GM19239 (cell line): Measurements from ENCODE around the gene MAGI2.

ENCODE experiments used
- DNase-seq: peaks from one replicate; pipeline ENCODE4 v3.0.0; 2011; ENCODE audit warnings: low spot score; ENCODE audit not compliant: insufficient read length
- FAIRE-seq: peaks from 2 replicates; lab custom pipeline; 2011; peaks lifted over from hg19 to GRCh38; lab: Jason Lieb, UNC

Gene MAGI2

DNA sequence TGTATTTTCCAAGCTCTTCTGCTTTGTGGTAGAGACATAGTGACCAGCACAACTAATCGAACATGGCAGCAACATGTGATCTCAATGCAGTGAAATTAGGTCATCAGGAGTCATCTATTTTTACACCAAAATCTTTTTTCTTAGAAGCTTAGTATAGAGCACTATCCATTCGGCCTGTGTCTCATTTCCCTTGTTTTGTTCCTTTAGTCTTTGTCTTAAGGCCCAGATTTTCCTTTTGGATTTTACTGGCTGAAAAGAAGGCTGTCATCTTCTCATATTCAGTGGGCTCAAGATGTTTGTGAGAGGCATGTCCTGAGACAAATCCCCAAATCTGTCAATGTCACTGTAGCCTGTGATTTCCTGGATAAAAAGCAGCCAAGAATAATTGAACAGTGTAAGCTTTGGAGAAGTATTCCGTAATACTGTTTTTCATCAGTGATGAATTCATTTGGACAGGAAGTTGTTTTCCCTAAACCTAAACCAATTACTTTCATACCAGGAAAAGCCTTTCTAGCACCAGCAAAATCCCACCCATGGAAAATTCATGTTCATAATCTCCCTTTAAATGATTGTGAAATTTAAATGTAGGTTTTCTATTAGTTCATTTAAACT, 55.2 kb downstream of the MAGI2 start:
- FAIRE-seq (no peak), DNase-seq (no peak)

DNA sequence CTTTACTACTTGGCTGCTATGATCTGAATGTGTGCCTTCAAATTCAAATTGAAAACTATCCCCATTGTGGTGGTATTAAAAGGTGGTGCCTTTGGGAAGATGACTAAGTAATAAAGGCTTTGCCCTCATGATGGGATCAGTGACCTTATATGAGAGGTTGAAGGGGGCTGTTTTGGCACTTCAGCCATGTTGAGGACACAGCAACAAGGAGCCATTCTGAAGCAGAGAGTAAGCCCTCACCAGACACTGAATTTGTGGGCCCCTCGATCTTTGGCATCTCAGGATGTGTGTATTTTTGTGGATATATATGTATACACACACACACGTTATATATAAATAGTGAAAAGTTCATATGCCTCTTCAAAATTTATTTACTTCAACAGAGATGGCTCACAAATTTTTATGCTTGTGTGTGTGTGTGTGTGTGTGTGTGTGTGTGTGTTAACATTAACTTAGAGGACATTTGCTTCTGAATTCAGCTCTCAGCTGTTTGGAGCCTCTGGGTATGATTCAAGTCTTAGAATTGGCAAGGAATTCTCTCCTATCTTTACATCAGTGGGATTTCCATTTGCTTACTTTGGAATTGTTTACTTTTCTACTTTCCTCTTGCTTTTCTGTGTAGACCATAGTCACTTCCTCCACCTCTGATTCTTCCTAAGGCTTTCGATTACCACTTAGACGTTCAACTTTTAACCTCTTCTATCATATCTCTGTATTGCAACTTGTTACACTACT, 66.6 kb downstream of the MAGI2 start:
- no peak for DNase-seq
- no peak for FAIRE-seq

DNA sequence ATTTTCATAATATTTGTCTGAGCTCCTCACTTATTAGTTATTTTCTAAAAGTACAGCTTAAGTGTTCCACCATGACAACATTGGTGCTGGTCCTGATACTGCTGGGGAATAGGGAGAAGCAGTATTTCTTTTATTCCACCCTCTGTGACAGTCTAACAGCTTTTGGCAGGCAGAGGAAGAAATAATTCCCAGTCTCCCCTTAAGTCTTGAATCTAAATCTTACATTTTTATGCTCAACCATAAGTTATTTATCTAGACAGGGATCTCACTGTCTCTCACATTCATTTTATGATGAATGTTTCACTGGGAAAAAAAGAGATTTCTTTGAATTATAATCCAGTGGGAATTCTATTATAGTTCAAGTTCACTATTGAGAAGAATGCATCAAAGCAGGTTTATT, 71.5 kb downstream of the MAGI2 start:
- no peak for FAIRE-seq
- no peak for DNase-seq

DNA sequence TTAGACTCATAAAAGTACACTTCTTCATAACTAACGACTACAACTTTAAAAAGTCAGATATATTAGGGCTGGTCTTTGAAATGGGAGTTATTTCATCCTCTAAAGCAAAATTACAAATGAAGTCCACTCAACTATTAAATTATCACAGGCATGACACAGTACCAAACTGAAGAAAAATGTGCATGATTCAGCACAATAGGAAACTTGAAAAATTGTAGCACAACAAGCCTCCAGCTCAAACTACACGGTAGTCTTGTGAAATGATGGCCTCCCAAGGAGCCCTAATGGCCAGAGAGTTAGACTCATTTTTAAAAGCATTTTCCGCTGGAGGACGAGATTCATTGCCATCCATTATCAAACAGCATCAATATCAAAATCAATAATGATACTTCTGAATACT, 76.4 kb downstream of the MAGI2 start:
- FAIRE-seq (no peak), DNase-seq (no peak)

DNA sequence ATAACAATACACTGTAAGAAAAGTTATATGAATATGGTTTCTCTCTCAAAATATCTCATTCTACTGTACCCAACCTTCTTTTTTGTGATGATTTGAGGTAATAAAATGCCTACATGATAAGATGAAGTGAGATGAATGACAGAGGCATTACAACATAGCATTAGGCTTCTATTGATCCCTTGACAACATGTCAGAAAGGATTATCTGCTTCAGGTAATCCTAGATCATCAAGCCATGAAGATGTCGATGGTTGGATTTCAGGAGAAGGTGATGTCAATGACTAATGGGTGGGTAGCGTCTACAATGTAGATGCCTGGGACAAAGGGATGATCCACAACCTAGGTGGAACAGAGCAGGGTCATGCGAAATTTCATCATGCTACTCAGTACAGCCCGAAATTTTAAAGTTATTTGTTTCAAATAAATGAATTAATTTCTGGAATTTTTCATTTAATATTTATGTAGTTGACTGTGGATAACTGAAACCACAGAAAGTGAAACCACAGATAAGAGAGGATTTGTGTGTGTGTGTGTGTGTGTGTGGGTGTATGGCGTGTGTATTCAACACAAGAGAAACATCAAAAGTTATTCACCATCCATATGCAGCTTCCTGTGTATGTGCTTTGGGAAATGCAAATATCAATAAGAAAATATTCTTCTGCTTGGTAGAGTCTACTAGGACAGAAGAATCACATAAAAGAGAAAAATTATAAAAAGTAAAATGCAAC, 77.0 kb downstream of the MAGI2 start:
- FAIRE-seq (no peak), DNase-seq (no peak)

DNA sequence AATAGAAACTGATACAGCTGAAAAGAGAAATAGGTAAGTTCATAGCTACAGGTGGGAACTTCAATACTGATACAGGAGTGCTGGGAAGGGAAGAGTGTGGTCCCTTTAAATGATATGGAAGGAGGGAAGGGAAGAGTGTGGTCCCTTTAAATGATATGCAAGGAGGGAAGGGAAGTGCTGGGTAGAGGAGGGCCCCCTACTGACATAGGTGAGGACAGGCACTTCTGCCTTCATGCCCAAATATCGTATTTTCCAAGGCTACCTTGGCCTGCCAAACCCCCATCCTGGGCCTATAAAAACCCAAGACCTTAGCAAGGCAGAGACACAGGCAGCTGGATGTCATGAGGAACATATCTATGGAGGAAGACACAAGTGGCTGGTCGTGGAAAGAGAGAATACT, 92.3 kb downstream of the MAGI2 start:
- DNase-seq (no peak), FAIRE-seq (no peak)

DNA sequence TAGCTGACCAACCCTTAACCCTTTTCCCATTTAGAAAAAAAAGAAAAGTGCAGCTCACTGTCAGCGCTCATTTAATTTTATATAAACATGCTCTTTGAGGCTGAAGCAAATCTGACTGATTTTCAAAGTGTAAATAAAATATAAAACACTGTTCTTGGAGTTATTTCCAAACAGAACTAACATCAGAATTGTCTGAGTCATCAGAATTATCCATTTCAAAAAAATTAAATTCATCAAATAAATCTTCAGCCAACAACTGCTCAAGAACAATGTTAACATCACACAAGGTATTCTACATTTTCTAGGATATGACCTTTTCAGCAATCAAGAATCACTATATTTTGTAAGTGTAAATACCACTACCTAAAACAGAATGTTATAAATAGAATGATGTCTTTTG, 93.6 kb downstream of the MAGI2 start:
- no peak for DNase-seq
- FAIRE-seq = no peak

DNA sequence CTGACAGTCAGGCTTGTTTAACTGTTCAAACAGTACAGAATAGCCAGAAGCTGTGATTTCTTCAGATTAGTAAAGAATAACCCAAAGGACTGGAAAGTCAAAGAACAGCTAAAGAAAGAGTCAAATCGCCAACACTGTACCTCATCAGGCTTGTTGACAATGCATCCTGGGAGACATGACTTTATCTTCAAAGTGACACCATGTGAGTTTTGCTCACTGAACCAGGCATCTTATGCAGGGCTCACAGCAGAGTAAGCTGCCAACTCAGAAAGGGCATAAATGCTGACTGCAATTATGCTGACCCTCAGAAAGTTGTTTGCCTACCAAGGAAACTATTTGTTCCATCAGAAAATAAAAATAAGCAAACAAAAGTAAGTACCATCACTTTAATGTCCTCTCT, 96.4 kb downstream of the MAGI2 start:
- DNase-seq = no peak
- no peak for FAIRE-seq

DNA sequence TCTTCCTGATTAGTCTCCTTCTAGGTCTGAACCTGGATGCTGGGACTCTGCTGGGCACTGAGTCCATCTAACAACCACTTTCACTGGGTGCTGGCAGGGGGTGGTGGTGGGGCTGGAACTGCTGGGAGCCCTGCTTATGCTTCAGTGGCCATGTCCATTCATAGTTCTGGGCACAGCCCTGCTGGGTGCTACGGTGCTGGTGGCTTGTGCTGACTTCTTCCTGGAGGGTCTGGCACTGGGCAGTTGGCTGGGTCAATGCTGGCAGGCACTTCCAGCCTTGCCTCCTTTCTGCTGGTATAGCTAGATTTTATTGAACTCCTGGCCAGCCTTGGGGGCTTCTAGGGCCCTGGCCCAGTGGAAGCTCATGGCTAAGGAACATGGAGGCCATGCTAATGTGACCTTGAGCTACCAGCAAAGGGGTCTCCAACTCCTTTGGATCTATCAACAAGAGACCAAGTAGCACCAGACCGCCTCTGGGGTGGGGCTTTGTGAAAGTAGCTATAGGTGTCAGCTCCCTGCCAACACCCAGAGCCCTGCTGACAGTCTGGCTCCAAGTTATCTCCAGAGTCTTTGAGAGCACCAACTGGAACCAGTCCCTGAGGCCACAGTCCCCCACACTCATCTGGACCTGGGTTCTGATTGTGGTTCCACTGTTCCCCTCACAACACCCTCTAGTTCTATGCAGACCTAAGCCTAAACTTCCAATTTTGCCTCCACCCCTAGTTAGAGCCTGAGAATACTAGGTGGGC, 99.6 kb downstream of the MAGI2 start:
- no peak for FAIRE-seq
- no peak for DNase-seq

DNA sequence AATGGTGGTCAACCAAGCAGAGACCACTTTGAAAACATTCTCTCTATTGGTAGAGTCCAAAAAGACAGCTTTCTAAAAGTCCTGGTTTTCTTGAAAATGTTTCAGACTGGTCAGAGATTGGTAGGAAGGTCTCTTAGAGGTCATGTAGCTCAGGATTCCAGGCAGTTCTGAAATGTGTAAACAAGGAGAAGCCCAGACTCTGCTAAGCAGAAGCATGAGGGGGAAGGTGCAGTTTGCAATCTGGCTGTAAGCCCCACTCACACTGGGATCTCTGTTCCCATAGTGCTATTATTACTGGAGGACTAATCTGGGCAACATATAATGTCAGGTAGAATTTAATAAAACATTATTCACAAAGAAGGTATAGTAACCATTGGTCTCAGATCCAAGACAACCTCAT, 101.1 kb downstream of the MAGI2 start:
- no peak for FAIRE-seq
- DNase-seq = no peak

DNA sequence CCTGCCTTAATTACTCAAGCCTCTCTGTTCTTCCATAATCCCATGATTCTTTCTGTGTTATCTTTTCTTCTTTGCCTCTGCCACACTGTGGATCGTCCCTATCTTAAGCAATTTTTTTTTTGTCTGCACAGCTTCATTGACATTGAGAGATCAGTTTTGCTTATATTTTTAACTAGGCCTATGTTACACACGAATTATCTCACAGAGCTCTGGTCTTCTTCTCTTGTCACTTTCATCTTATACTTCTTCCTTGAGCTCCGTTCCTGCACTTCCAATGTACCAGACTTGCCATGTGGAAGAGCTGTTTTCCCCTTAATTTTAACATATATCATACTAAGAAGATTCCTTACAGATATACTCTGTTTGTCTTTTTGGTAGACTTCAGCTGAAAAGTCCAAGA, 106.1 kb downstream of the MAGI2 start:
- DNase-seq (no peak), FAIRE-seq (no peak)

DNA sequence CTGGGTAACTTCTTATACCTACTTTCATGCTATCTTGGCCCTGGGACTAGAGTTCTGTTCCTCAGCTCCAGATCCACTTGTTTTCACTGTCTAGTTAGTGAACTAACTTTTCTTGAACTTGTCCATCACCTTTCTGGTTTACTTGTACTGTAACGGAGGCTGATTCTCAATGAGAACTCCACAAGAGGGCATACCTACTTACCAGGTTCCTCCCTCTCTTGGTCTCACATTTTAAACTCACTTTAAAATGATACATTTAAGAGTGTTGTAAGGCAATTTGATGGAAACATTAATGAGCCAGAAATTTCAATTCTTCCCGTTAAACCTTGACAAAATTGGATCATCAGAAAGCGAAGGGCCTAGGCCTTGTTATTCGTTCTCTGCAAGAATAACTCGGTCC, 111.6 kb downstream of the MAGI2 start:
- DNase-seq (no peak), FAIRE-seq (no peak)

DNA sequence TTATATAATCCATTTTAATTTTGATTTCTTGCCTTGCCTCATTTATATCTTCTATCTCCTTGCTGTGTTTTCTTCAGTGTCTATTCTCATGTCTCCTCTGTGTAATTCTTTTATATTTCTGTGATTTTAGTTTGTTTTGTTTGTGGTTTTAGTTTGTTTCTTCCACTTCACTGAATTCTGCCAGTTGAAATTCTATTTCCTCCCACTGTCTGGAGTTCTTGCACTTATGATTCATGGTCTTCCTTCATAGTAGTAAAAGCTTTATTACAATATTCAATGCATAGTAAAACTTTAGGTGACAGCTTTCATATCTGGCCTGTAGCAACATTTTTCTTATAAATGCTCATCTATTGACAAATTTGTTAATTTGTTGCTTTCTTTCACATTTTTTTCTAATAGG, 113.3 kb downstream of the MAGI2 start:
- no peak for FAIRE-seq
- DNase-seq = no peak

DNA sequence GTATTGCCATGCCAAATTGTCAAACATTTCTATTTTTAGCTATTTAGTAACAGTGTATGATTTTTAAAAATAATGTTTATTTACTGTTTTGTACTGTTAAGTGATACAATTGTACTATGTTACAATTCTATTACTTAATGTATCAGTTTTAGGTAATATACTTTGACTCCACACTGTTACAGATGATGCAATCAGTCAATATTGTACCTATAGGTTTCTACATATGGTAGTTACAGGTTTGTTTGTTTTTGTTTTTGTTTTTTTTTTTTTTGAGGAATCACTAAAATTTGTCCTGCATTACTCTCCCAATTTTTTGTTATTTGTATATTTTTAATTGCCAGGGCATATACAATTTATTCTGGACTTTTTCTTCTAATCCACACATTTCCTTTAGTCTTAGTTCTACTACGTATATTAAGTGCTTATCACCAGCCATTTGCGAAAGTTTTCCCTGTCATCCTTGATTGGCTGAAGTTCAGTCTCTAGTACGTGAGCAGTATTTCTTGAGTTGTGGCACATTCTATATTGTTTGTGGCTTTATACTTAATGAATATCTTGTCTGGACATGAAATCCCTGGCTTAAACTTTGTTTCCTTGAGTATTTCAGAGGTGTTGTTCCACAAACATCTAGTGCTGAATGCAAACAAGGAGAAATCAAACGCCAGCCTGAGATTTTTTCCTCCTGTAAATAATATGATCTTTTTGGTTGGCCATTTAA, 114.1 kb downstream of the MAGI2 start:
- DNase-seq (no peak), FAIRE-seq (no peak)

DNA sequence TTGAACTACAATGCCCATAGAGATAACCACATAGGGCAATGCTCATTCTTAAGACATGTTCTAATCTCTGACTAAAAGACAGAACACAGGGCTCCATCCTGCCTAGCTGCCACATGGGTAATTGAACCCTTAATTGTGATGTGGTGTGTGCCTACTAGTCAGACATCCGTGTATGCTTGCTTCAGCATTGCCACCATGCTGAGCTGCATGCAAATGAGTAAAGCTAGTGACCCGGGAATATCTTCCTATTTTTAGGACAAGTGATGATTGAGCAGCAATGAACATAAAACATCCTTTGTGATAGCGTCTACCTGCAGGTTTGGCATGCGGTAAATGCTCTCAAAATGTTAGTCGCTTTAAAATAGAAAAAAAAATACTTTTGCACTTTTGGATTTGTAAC, 115.8 kb downstream of the MAGI2 start:
- DNase-seq (no peak), FAIRE-seq (no peak)

DNA sequence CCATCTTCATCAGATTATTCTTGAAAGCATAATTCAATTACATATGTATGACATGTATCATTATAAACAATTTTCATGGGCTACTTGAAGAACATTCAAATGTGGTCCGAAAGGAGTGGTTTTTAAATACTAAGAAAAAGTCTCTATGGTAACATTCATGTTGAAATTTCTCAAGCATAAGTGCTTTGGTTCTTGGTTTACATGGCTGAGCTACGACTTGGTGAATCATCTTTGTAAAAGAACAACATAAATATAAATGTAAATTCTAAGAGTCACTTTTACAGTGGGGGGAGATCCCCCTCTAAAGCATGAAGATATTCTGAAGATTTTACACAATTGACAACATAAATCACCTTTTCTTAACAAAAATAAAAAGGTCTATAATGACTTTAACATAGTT, 118.6 kb downstream of the MAGI2 start:
- DNase-seq (no peak), FAIRE-seq (no peak)

DNA sequence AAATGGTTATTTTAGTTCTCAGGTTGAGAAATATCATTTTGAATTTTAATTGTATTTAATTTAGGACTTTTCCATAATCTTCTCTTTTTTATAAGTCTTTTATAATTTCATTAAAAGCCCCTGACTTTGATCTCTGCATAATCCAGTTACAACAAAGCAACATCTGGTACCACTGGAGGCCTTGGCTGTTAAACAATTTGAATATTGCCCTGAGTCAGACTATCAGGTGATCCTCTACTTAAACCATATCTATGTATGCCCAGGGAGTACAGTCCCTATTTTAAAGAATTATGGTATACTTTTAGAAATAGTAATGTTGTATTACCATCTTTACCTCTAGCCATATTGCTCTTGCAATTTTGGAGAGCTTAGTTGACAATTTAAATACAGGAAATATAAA, 119.1 kb downstream of the MAGI2 start:
- FAIRE-seq (no peak), DNase-seq (no peak)

DNA sequence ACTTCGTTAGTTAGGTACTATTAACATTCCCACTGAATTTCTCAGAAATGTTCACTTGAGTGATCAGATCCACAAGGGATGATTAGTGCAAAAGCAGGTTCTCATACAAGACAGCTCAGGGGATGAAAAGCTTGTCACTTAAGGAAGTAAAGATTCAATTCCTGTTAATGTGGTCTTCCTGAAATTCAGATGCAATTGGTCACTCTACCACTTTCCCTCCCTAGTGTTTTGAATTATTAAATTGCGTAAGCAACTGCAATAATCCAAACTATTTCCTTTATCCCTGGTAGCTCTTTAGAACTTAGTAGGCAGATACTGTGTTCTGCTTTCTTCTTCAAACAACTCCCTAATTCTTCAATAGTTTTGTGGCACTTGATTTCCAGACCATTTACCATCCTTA, 121.4 kb downstream of the MAGI2 start:
- FAIRE-seq = no peak
- no peak for DNase-seq

DNA sequence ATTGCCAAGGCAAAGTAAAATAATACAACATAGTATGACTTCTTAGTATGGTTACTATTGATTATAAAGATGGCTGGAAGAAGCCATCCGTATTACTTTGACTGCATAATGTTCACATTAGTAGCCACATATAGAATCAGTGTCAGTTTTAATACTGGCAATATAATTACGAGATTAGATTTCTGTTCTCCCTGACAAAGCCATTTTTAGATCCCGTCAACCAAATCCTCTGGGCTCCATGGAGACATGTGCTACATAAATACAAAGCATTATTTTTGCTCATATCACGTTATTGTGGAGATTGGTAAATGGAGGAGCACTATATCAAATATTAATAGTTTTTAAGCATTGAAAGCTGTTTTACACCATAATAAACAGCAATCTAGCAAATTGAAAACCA, 124.0 kb downstream of the MAGI2 start:
- FAIRE-seq (no peak), DNase-seq (no peak)

DNA sequence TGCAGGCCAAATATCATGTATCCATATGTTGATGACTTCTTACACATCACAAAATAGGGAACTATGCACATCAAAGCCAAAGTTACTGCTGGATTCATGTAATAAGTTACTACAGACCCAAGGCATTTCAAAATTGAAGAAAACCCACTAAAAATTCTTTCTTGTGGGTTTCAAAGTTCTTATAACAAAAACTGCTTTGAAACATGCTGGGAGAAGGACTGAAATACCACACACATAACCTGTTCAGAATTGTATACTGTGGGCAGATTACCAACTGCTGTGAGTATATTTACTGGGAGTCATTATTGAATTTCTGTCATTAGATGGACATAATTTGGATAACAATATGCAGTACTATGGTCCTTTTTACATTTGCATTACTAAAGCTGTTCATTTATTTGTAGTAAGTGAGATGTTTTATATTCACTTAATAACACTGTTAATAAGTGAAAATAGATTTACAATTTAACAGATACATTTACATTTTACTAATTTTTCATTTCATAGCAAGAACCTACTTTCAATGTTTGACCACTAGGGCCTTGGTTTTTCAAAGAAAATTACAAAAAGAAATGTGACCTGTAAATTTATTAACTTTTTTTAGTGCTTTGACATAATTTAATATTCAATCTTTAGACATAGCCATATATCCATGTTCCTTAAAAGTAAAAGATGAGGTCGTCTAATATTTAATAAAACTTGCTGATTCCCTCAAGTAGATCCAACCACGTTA, 132.6 kb downstream of the MAGI2 start:
- DNase-seq (no peak), FAIRE-seq (no peak)
